Neutrophil (primary cell): ENCODE measurements around the gene ZNF92.
"Not testable (repeated sequence)": the region's sequence is repeated elsewhere in the genome, so short reads cannot be mapped to it uniquely, and the experiment has no call there.

Source experiments
- H3K27ac ChIP-seq: fragments of 200-600 bp; sonication (generic); 2 replicates; pipeline ENCODE4 v1.5.1; 2016; ENCODE audit warnings: mild to moderate bottlenecking, moderate library complexity
- H3K27me3 ChIP-seq: fragments of 200-600 bp; sonication (generic); 2 replicates; pipeline ENCODE4 v1.6.0; 2016; ENCODE audit warnings: mild to moderate bottlenecking
- H3K36me3 ChIP-seq: fragments of 200-600 bp; sonication (generic); 2 replicates; pipeline ENCODE4 v1.5.1; 2017
- H3K4me1 ChIP-seq, 2 experiments: fragments of 200-600 bp in 1 of 2; sonication (generic) in 1 of 2; 1 replicate in 1 of 2; 2 replicates in 1 of 2; pipeline versions ENCODE4 v1.5.1 to v1.6.1; 2013 to 2016; ENCODE audit warnings: low read depth in 1 of 2, low read length in 1 of 2, mild to moderate bottlenecking in 1 of 2, moderate library complexity in 1 of 2; ENCODE audit not compliant: control insufficient read depth in 1 of 2, insufficient read depth in 1 of 2
- H3K4me3 ChIP-seq, 2 experiments: fragments of 200-600 bp in 1 of 2; sonication (generic) in 1 of 2; 1 replicate in 1 of 2; 2 replicates in 1 of 2; pipeline ENCODE4 v1.5.1; 2013 to 2016; ENCODE audit warnings: low read depth in 1 of 2, low read length in 1 of 2, mild to moderate bottlenecking in 1 of 2, moderate library complexity in 1 of 2
- H3K9me3 ChIP-seq: fragments of 200-600 bp; sonication (generic); 2 replicates; pipeline ENCODE4 v1.5.1; 2016
- TF ChIP-seq, protein P1 (sequence below): fragments of 200-600 bp; sonication (generic); IDR thresholded peaks from 2 replicates; pipeline ENCODE4 v1.5.1; 2016; ENCODE audit warnings: antibody characterized with exemption

The ZNF92 gene

DNA sequence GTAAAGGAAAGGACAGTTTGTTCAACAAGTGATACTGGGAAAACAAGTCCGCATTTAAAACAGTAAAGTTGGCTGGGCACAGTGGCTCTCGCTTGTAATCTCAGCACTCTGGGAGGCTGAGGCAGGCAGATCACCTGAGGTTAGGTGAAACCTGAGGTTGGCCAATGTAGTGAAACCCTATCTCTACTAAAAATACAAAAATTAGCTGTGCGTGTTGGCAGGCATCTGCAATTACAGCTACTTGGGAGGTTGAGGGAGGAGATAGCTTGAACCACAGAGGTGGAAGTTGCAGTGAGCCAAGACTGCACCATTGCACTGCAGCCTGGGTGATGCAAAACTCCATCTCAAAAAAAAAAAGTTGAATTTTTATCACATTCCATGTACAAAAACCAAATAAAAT lies 35.7 kb downstream of the ZNF92 start:
- H3K27me3 ChIP-seq: no peaks in the 10 kb centered on the region
- no peak overlapping the region for H3K27ac ChIP-seq
- H3K4me1 ChIP-seq: no peaks in the 10 kb centered on the region
- no peaks in the 10 kb centered on the region for H3K36me3 ChIP-seq
- TF ChIP-seq, protein P1, sequence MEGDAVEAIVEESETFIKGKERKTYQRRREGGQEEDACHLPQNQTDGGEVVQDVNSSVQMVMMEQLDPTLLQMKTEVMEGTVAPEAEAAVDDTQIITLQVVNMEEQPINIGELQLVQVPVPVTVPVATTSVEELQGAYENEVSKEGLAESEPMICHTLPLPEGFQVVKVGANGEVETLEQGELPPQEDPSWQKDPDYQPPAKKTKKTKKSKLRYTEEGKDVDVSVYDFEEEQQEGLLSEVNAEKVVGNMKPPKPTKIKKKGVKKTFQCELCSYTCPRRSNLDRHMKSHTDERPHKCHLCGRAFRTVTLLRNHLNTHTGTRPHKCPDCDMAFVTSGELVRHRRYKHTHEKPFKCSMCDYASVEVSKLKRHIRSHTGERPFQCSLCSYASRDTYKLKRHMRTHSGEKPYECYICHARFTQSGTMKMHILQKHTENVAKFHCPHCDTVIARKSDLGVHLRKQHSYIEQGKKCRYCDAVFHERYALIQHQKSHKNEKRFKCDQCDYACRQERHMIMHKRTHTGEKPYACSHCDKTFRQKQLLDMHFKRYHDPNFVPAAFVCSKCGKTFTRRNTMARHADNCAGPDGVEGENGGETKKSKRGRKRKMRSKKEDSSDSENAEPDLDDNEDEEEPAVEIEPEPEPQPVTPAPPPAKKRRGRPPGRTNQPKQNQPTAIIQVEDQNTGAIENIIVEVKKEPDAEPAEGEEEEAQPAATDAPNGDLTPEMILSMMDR: no peak
- H3K4me3 ChIP-seq: no peak overlapping the region
- H3K9me3 ChIP-seq: peaks cover 10% of the 10 kb centered on the region

DNA sequence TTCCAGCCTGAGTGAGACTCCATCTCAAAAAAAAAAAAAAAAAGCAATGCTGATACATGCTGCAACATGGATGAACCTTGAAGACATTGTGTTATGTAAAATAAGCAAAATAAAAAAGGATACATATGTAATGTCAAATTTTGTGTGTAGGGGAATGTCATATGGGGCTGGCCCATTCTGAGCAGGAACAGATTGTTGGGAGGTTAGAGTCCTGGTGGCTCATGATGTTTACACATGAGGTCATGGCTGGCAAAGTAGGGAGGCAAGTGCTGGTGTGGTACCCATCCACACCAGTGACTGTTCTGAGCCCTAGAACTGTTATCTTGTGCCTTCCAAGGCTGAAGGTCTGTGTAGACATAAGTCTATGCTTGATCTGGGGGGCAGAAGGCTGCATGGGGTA lies 37.6 kb downstream of the ZNF92 start:
- no peak overlapping the region for H3K27ac ChIP-seq
- no peaks in the 10 kb centered on the region for H3K27me3 ChIP-seq
- no peak overlapping the region for H3K4me3 ChIP-seq
- no peaks in the 10 kb centered on the region for H3K9me3 ChIP-seq
- no peaks in the 10 kb centered on the region for H3K36me3 ChIP-seq
- no peaks in the 10 kb centered on the region for H3K4me1 ChIP-seq
- TF ChIP-seq, protein P1: no peak

GRCh38 chr7:65422670-65423069 lies 49.0 kb downstream of the ZNF92 start:
- TF ChIP-seq, protein P1: no peak

DNA sequence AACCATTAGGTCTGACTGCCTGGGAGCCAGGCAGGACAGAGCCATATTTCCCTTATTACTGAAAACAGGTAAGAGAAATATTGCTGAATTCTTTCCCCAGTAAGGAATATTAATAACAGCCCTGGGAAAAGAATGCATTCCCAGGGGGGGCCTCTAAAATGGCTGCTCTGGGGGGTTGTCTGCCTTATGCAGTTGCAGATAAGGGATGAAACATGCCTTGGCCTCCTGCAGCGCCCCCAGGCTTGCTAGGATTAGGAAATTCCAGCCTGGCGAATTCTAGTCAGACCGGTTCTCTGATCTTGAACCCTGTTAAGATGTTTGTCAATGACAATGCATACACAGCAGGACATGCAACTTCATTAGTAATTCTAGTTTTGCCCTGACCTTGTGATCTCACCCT lies 49.6 kb downstream of the ZNF92 start:
- not testable (repeated sequence) for H3K4me1 ChIP-seq, H3K36me3 ChIP-seq, H3K27ac ChIP-seq, H3K27me3 ChIP-seq, H3K4me3 ChIP-seq, H3K9me3 ChIP-seq

More at GRCh38 chr7:65422670-65423069, 49.0 kb downstream of the ZNF92 start:
- H3K36me3 ChIP-seq: no peaks in the 10 kb centered on the region
- no peaks in the 10 kb centered on the region for H3K27me3 ChIP-seq
- H3K4me1 ChIP-seq: no peaks in the 10 kb centered on the region
- H3K9me3 ChIP-seq: peaks cover 4% of the 10 kb centered on the region
- no peak overlapping the region for H3K4me3 ChIP-seq
- H3K27ac ChIP-seq: no peak overlapping the region

GRCh38 chr7:65429642-65430343 lies 56.1 kb downstream of the ZNF92 start:
- H3K4me1 ChIP-seq: no peaks in the 10 kb centered on the region
- no peak overlapping the region for H3K4me3 ChIP-seq
- TF ChIP-seq, protein P1: no peak
- peaks cover 22% of the 10 kb centered on the region for H3K9me3 ChIP-seq
- no peak overlapping the region for H3K27ac ChIP-seq
- H3K36me3 ChIP-seq: no peaks in the 10 kb centered on the region
- no peaks in the 10 kb centered on the region for H3K27me3 ChIP-seq

- no peak overlapping the region for H3K4me3 ChIP-seq
- no peaks in the 10 kb centered on the region for H3K27me3 ChIP-seq
- TF ChIP-seq, protein P1: no peak
- H3K4me1 ChIP-seq: no peaks in the 10 kb centered on the region
- no peak overlapping the region for H3K27ac ChIP-seq
- H3K9me3 ChIP-seq: peaks cover 22% of the 10 kb centered on the region
- no peaks in the 10 kb centered on the region for H3K36me3 ChIP-seq
Observed at GRCh38 chr7:65430344-65431186, 56.9 kb downstream of the ZNF92 start.
